HUDEP-2 (cell line): ENCODE data around the gene TBC1D23.
"Not testable (repeated sequence)": the region's sequence is repeated elsewhere in the genome, so short reads cannot be mapped to it uniquely, and the experiment has no call there.

Experiments
- DNase-seq, 76 experiments: peaks; one replicate each; lab custom pipeline; 2025; ENCODE audit not compliant: unreplicated experiment in 76 of 76; lab: John Stamatoyannopoulos, UW

The TBC1D23 gene

DNA sequence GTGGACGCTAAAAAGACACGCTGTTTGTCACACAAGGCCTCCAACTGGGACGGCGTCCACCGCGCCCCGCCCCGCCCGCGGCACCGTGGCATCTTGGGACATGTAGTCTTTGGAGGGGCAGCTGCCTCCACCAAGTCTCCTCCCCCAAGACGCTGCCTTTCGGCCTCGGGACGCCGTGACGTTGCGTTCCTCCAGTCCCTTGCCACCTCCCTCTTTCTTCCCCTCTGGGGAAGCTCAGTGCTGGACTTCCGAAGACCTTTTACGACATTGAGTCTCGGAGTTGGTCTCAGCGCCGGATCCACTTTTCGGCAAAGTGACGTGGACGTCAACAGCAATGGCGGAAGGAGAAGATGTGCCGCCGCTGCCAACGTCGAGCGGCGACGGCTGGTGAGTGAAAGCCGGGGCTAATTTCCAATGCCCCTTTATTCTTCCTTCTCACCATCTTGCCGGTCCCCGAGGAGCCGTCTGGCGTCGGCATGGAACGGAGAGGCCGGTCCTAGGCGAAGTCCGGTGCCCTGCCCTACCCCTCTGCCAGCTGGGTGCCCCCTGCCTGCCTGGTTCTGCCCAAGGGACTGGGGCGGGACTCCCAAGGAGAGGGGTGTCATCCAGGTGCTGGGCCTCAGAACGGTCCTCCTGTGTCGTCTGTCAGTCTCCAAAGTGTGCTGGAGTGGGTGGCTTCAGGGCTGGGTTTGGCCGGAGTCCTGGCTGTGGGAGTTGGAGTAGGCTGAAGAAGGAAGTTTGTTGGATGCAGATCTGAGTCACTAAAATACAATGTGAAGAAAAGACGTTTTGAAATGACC lies at the start of gene TBC1D23:
TBC1D23 (plus strand) TSS at position 308 of the 800 bp plus-strand sequence; CDS start at position 335, 27 bp downstream.
- DNase-seq, result peak; percentile 16 to 99 (median 97)

- no peak for DNase-seq
Measured at GRCh38 chr3:100213891-100214573, 46.8 kb upstream of the TBC1D23 start.

GRCh38 chr3:100214574-100214964 lies 46.2 kb upstream of the TBC1D23 start:
- DNase-seq, result no peak

DNA sequence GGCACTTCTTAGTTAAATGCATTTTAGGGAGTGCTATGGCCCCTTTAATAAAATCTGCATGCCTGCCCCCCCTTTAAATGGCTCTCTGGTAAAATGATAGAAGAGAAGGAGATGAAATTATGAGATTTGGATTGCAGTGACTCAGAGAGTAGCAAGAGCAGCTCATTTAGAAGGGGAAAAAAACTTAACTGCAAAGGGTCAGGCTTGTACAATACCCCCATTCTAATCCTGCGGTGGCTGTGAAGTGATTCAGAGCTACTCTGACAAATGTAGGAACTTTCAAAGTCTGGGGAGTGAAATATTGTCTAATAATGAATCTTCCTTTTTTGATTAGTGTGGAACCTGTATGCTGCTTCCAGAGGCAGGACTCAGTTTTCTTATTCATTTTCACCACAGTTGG lies 44.1 kb upstream of the TBC1D23 start:
- DNase-seq, result no peak

DNA sequence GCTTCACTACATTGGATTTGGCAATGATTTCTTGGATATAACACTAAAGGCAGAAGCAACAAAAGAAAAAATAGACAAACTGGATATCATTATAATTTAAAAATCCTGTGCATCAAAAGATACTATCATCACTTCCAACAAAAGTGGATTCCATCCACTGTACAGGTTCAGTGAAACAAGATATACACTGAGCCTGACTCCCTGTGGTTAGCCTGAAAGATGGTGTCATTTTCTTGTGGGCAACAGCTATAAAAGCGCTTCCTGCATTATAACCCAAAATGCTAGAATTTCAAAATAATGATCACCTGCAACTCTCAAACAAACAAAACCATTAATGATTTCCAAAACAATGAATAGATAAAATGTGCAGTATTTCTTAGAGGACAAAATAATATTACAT lies 39.6 kb upstream of the TBC1D23 start:
- DNase-seq, result no peak

- DNase-seq, result no peak
Measured at GRCh38 chr3:100225193-100225592, 35.6 kb upstream of the TBC1D23 start.

DNA sequence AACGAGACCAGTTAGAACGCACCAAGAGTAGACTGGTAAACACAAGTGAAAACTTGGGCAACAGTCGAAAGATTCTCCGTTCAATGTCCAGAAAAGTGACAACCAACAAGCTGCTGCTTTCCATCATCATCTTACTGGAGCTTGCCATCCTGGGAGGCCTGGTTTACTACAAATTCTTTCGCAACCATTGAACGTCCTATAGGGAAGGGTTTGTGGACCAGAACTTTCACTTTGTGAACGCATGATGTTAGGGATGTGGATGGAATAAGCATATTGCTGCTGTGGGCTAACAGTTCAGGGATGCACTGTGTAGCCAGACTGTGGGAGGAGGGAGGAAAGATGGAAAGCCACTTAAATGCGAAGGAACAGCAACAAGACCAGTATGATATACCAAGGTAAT lies 34.9 kb upstream of the TBC1D23 start:
- no peak for DNase-seq

DNA sequence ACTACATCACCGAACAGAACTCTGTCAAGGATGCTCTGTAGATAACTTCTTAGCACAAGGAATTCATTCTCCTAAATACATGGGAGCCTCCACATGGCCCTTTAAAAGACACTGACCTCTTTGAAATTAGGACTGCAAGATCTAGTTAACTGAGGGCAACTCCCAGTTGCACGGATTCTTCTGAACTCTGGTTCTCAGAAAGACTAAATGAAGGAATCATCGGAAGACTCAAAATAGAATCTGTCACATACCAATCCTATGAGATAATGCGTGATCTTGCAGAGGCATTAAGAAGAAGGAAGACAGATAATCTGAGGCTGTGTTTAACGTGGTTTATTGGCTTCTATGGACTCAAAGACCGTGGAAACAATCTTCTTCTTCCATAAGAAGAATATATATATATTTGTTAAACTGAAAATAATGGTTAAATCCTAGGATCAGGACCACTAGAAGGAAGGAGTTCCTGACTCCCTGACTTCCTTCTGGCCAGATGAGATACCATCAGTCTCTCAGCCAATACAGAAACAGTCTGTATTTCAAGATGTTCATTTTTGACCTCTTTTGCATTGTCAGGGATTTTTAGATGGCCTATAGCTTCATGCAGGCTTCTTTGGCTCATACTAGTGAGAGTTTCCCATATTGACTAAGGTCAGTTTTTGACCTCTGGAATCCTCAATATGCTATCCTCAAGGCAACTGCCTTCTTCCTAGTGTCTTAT lies 33.9 kb upstream of the TBC1D23 start:
- no peak for DNase-seq

GRCh38 chr3:100227511-100227921 lies 33.3 kb upstream of the TBC1D23 start:
- DNase-seq, result no peak

DNA sequence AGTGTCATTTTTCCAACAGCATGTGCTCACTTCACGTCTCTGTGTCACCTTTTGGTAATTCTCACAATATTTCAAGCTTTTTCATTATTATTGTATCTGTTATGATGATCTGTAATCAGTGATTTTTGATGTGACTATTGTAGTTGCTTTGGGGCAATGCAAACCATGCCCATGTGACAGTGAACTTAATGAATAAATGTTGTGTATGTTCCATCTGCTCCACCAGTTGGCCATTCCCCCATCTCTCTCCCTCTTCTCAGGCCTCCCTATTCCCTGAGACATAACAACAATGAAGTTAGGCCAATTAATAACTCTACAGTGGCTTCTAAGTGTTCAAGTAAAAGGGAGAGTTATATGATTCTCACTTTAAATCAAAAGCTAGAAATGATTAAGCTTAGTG lies 32.5 kb upstream of the TBC1D23 start:
- no peak for DNase-seq

- not testable (repeated sequence) for DNase-seq
Measured at GRCh38 chr3:100229188-100229587, 31.6 kb upstream of the TBC1D23 start.

DNA sequence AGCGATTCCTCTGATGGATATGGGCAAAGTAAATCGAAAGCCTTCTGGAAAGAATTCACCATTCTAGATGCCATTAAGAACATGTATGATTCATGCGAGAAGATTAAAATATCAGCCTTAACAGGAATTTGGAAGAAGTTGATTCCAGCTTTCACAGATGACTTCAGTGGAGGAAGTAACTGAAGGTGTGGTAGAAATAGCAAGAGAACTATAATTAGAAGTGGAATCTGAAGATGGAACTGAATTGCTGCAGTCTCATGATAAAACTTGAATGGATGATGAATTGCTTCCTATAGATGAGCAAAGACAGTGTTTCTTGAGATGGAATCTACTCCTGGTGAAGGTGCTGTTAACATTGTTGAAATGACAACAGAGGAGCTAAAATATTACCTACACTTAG lies 30.1 kb upstream of the TBC1D23 start:
- DNase-seq, result no peak

GRCh38 chr3:100231668-100232067 lies 29.1 kb upstream of the TBC1D23 start:
- DNase-seq, result no peak

DNA sequence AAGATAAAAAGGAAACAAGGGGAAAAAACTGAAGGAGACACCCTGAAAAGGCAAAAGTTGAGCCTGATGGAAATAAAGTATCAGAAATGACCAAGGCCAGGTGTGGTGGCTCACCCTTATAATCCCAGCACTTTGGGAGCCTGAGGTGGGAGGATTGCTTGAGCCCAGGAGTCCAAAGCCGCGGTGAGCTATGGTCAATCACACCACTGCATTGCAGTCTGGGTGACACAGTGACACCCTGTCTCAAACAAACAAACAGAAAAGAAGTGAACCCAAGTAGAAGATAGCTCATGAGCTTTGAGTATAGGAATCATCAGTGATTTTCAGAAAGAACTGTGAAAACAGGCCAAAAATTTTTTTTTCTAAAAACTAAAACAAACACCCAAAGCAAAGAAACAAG lies 26.4 kb upstream of the TBC1D23 start:
- DNase-seq, result no peak

GRCh38 chr3:100238599-100238998 lies 22.2 kb upstream of the TBC1D23 start:
- DNase-seq, result no peak

- DNase-seq, result not testable (repeated sequence)
Measured at GRCh38 chr3:100242471-100242870, 18.3 kb upstream of the TBC1D23 start.

- DNase-seq, result no peak
Measured at GRCh38 chr3:100244264-100244663, 16.5 kb upstream of the TBC1D23 start.

- DNase-seq, result no peak
Measured at GRCh38 chr3:100245136-100245535, 15.7 kb upstream of the TBC1D23 start.

DNA sequence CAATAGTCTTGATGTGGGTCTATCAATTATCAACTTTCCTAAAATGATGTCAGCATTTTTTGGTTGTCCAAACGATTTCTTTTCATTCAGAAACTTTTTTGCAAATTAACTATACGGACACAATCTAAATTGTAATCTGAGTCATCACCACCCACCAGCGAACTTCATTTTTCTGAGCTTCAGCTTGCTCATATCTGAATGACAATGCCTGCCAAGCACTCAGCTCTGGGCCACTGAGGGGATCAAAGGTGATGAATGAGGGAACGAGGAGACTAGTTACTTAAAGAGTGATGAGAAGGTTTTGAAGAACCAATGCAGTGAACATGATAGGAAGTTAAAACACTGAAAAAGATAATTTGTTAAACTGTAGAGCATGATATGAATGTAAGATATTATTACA lies 14.9 kb upstream of the TBC1D23 start:
- no peak for DNase-seq

DNA sequence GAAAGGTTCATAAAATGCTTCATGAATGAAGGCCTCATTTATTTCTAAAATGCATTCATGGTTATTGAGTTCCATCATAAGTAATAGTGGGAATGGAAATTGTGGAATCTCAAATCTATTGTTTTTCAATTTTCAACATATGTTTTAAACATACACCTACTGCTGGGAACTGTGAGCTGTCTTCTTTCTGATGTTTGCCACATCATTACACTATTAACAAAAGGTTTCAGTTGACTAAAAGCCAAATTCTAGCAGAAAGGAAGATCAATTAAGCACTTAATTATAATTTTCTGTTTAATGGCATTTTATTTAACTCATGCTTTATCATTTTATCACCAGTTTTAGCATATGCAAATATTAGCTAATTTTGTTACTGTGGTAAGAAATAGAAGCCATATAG lies 13.8 kb upstream of the TBC1D23 start:
- DNase-seq, result no peak

DNA sequence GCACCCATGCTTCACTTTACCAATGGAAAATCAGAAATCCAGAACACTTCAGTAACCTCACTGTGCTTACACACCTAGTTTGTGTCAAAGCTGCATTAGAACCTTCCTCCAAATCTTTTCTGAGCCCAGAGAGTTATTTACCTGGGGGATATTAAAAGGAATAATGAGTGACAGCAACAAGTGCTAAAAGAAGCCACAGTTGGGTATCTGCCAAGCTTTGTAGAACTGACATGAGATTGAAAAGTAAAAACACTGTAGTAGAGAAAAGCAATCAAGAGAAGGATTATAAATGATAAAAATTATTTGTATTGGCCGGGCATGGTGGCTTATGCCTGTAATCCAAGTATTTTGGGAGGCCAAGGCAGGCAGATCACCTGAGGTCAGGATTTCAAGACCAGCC lies 8.8 kb upstream of the TBC1D23 start:
- no peak for DNase-seq
